ENCODE results near the gene CHL1.

CHL1 gene, protein sequence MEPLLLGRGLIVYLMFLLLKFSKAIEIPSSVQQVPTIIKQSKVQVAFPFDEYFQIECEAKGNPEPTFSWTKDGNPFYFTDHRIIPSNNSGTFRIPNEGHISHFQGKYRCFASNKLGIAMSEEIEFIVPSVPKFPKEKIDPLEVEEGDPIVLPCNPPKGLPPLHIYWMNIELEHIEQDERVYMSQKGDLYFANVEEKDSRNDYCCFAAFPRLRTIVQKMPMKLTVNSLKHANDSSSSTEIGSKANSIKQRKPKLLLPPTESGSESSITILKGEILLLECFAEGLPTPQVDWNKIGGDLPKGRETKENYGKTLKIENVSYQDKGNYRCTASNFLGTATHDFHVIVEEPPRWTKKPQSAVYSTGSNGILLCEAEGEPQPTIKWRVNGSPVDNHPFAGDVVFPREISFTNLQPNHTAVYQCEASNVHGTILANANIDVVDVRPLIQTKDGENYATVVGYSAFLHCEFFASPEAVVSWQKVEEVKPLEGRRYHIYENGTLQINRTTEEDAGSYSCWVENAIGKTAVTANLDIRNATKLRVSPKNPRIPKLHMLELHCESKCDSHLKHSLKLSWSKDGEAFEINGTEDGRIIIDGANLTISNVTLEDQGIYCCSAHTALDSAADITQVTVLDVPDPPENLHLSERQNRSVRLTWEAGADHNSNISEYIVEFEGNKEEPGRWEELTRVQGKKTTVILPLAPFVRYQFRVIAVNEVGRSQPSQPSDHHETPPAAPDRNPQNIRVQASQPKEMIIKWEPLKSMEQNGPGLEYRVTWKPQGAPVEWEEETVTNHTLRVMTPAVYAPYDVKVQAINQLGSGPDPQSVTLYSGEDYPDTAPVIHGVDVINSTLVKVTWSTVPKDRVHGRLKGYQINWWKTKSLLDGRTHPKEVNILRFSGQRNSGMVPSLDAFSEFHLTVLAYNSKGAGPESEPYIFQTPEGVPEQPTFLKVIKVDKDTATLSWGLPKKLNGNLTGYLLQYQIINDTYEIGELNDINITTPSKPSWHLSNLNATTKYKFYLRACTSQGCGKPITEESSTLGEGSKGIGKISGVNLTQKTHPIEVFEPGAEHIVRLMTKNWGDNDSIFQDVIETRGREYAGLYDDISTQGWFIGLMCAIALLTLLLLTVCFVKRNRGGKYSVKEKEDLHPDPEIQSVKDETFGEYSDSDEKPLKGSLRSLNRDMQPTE (N-terminal part only)

DNA sequence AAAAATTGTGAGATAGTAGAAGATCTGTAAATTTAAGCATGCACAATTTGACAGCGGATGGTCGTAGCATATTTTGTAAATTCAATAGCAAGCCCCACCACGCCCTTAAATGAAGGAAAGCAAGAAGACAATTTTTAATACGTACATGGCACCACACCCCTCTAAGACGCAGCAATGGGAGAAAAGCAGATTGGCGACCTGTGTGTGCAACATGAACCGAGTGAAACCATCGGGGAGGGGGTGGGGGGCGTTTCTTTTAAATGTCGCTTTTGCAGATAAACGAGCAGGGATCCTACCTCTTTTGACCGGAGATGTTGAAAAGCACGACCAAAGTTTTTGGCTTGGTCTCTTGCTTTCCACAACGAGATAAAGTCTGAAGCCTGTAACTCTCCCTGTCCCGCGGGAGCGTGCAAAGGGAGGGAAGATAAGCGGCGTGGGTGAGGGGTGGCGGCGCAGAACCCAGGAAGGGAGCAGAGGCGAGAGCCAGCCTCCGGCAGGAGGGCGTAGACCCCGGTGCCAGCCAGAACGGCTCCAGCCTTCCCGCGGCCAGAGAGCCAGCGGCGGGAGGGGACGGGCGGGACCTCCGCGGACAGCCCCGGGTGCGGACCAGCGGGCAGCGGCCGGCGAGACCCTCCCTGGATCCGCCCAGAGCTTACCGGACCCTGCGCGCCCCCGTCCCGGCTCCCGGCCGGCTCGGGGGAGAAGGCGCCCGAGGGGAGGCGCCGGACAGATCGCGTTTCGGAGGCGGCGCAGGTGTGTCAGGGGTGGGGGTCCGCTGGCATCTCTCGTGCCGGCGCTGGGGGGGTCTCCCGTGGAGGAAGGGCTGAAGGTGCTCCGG is at the start of gene CHL1:
Gene CHL1 (plus strand): TSS at position 453 of the 838 bp plus-strand sequence. CDS start 123,014 bp downstream, outside the sequence.
- DNase-seq: no peak

DNA sequence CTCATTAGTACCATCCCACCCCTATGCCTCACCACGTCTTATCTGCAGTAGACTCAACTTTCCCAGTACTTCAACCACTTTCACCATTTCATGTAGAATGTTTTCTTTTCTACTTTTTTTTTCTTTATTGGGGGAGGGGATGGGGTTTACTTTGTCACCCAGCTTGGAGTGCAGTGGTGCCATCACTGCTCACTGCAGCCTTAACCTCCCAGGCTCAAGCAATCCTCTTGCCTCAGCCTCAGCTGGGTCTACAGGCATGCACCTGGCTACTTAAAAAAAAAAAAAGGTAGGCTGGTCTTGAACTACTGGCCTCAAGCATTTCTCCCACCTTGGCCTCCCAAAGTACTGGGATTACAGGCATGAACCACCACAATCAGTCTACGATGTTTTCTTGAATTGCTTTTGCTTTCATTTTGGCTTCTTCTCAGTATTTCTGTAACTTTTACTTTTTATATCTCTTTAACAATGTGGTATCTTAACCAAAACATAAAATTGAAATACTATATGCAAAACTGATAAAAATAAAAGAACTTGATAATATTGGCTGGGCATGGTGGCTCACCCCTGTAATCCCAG is 44.9 kb upstream of the CHL1 start:
- DNase-seq: no peak

DNA sequence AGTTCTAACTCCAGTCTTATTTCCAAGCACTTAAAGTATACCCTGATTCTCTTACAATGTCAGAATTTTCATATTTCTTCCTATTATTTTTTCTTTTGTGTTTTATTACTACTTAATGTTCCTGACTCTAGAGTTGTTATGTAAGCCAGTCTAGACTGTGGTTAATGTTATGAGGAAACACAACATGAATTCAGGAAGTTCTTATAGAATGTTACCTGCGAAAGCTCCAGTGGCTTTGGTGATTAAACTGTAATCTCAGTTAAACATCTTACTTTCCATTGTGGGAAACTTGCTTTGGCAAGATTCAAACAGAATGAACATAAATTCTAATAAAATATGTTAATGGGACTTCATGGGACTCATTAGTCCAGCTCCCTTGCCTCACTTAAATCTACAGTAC is 36.6 kb upstream of the CHL1 start:
- DNase-seq: no peak

DNA sequence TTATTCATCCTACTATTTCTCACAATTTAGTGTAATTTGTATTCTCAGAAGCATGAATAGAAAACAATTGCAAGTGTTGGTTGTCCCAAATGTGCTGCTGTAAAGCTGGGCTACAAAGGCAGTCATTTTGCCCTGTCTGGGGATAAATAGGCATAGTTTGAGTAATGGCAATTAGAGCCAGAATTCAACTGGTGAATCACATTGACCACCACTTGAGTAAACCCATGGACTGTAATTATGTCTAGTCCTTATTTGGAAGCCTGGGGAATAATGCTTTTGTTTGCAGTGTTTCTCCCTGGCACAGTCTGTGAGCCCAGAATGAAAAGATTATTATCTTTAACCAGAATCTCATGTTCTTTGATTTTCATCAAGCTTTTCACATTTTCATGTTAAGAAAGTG is 30.5 kb upstream of the CHL1 start:
- DNase-seq: no peak

GRCh38 chr3:166799-167198 is 29.8 kb upstream of the CHL1 start:
- DNase-seq: no peak

DNA sequence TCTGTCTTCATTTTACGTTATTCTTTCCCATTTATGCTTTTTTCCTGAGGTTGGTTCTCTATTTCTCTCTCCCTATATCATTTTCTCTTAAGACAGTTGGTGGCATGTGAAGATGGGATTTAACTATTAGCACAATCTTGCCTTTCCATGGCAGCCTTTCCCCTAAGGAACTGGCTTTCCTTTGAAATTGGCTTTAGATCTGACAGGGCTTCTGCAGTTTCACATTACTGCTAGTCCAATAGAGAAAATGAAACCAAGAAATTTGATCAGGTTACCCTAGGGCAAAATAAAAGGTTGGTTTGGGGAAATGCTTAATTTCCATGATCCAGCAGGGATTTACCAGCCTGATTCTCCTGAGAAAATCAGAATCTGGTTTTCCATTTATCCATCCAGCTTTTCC is 22.7 kb upstream of the CHL1 start:
- DNase-seq: no peak

DNA sequence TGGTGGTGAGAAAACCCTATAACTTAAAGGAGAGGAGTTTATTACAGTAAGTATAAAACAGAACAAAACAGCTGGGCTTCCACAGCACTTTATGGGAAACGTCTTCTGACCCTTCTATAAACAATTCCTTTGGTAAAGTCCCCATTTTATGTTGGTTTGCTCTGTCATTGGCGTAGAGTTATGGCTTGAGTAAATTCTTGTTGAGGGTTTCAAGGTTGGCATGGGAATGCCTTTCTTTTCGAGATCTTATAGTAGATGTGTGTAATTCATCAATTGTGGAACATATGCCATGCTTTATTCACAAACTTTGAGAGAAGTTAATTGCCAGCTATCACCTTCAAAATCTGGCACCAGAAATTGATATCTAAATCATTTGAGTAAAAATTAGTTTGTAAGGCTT is 11.6 kb upstream of the CHL1 start:
- no peak for DNase-seq

DNA sequence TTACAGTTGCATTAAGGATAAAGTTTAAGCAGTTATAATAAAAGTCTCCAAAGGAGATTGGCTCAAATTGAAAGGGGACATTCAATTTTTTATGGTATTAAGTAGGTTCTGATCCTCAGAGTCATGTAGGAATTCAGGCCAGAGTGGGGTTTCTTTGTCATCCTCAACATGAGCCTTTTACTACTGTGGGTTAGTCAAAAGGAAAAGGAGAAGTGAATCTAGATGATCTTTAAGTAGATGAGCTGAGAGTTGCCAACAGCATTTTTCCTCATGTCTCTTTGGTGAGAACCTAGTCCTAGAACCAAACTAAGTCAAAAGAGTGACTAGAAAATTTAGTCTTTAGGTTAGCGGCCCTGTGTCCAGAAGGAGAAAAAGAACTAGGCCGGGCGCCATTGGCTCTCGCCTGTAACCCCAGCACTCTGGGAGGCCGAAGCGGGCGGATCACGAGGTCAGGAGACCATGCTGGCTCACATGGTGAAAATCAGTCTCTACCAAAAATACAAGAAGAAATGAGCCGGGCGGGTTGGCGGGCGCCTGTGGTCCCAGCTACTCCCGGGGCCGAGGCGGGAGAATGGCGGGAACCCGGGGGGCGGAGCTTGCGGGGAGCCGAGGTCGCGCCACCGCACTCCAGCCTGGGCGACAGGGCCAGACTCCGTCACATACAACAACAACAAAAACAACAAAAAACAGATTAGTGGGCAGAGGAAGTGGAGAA is 4.2 kb upstream of the CHL1 start:
- no peak for DNase-seq

GRCh38 chr3:194001-194400 is 2.6 kb upstream of the CHL1 start:
- no peak for DNase-seq

- DNase-seq: no peak
Observed at GRCh38 chr3:194421-194820, 2.1 kb upstream of the CHL1 start.

GRCh38 chr3:195666-196065 is 897 bp upstream of the CHL1 start:
- no peak for DNase-seq

DNA sequence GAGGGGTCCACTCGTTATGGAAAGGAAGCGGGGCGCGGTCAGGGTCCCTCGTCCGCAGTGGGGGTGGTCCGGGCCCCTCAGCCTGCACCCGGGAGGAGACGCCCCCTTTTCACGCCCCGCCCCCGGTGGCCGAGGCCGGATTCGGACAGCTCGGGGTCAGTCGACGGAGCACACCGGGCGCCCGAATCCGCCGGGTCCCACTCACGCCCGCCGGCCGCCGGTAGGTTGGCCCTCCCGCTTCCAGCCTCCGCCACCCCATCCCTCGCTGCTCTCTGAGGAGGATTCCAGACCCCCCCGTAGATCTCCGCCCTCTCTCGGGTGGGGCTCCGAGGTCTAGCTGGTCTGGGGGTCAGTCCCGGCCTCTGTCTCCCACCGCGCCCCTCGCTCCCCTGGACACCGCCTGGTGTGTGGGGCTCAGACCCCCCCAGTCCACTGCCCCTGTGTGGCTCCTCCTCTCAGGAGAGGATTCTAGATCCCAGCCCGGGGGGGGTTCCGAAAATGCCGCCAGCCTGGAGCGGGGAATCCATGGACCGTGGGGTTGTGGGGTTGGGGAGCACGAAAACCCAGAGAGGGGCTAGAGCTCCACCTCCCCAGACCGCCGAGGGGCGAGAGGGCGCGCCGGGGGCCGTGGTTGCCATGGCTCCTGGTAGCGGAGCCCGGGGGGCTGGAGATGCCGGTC is 725 bp downstream of the CHL1 start:
- no peak for DNase-seq

DNA sequence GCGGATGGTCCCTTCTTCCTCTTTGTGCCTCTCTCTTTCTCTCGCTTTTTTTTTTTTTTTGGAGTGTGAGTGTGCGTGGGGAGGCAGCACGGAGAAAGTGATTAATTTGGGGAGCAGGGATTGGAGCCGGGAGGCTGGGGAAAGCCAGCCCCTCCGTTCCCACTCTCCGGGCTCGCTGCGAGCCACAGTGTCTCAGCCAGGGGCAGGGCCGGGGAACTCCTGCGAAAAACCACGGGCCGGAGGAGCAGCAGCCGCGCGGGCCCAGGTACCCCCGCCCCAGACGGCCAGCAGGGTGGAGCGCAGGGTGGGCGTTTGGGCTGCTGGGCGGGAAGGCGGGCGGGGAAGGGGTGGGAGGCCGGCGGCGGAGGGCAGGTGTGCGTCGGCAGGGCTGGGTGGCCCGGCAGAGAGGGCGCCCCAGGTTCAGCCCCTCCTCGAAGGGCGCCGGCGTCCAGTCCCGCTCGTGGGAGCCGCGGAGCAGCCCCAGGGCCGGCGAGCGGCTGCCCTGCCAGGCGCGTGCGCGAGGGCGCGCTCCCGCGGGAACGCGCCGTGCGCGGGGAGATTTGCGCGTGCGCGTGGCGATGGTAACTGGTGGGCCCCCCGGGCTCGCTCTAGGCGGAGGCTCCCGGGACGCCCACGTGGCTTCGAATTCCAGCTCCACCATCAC is 1.4 kb downstream of the CHL1 start:
- DNase-seq: no peak

DNA sequence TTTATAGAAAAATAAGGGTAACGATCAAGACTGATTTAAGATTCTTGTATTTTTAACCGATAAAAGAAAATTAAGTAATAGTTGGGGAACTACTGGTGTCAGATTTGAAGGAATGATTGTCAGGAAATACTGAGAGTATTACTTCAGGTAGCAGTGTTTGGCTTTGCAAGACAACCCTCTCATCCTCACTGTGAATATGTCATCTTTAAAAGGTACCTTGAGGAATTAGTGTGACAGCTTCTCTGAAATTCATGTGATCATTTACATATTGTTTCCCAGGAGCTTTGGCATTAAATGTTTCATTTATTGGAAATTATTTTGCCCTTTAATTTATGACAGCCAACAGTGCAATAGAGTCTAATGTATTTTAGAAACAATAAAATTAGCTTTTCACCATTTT is 3.3 kb downstream of the CHL1 start:
- DNase-seq: no peak

- DNase-seq: no peak
Observed at GRCh38 chr3:200758-201325, 4.3 kb downstream of the CHL1 start.

- DNase-seq: no peak
Observed at GRCh38 chr3:204102-204501, 7.5 kb downstream of the CHL1 start.

- DNase-seq: no peak
Observed at GRCh38 chr3:207973-208372, 11.4 kb downstream of the CHL1 start.

GRCh38 chr3:210669-211068 is 14.1 kb downstream of the CHL1 start:
- no peak for DNase-seq

DNA sequence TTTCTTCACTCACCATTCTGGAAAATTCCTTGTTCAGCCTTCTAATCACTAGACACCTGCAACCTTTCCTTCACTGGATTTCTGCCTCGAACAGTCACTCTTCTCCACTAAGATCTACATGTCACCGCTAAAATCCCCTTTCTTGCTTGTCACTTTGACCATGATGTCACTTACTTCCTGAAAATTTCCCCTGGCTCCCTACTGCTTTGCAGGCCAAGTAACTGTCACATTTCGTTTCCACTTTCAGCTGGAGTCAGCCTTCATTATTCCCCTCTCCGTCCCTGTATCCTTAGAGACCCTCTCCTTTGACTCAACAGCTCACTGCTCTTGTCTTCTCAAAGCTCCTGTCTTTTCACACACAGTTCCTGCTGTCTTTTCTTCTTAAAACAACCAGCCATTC is 15.9 kb downstream of the CHL1 start:
- DNase-seq: no peak

Measured in T1000 (cell line).